Left hindlimb (tissue), 1 donor: Measurements from ENCODE around the gene FLT1.
A peak's percentile ranks its signal among the peaks of the same experiment; 100 is the strongest.

Experiments
- DNase-seq: peaks from one replicate; pipeline ENCODE4 v3.0.0-alpha.2; 2018

Gene FLT1

GRCh38 chr13:28457521-28457920 is 37.4 kb downstream of the FLT1 start:
- no peak for DNase-seq

- no peak for DNase-seq
Measured at GRCh38 chr13:28455580-28456194, 39.2 kb downstream of the FLT1 start.

GRCh38 chr13:28452755-28453154 is 42.2 kb downstream of the FLT1 start:
- no peak for DNase-seq

GRCh38 chr13:28451482-28452217 is 43.3 kb downstream of the FLT1 start:
- peak; percentile 46 for DNase-seq

GRCh38 chr13:28449826-28450773 is 44.8 kb downstream of the FLT1 start:
- no peak for DNase-seq

- DNase-seq = no peak
Measured at GRCh38 chr13:28448651-28449358, 46.1 kb downstream of the FLT1 start.

GRCh38 chr13:28447989-28448388 is 46.9 kb downstream of the FLT1 start:
- no peak for DNase-seq

GRCh38 chr13:28447206-28447605 is 47.7 kb downstream of the FLT1 start:
- no peak for DNase-seq

GRCh38 chr13:28442839-28443238 is 52.1 kb downstream of the FLT1 start:
- DNase-seq = no peak

- no peak for DNase-seq
Measured at GRCh38 chr13:28441529-28441928, 53.4 kb downstream of the FLT1 start.

- no peak for DNase-seq
Measured at GRCh38 chr13:28440774-28441504, 54.0 kb downstream of the FLT1 start.

GRCh38 chr13:28438598-28439334 is 56.2 kb downstream of the FLT1 start:
- DNase-seq = no peak

- no peak for DNase-seq
Measured at GRCh38 chr13:28438067-28438466, 56.9 kb downstream of the FLT1 start.

- no peak for DNase-seq
Measured at GRCh38 chr13:28435917-28436316, 59.0 kb downstream of the FLT1 start.

- DNase-seq = no peak
Measured at GRCh38 chr13:28434926-28435325, 60.0 kb downstream of the FLT1 start.

- no peak for DNase-seq
Measured at GRCh38 chr13:28432816-28433560, 61.9 kb downstream of the FLT1 start.

- no peak for DNase-seq
Measured at GRCh38 chr13:28429685-28430290, 65.1 kb downstream of the FLT1 start.

- no peak for DNase-seq
Measured at GRCh38 chr13:28429096-28429495, 65.8 kb downstream of the FLT1 start.

GRCh38 chr13:28426381-28426780 is 68.5 kb downstream of the FLT1 start:
- DNase-seq = no peak

GRCh38 chr13:28425793-28426192 is 69.1 kb downstream of the FLT1 start:
- no peak for DNase-seq
